ENCODE measurements around the gene ANKRD16. TPM values are rescaled to one million over a fixed set of nuclear protein-coding genes. Genes with fewer than 3 reads are reported as not detected.
"Not testable (repeated sequence)": the region's sequence is repeated elsewhere in the genome, so short reads cannot be mapped to it uniquely, and the experiment has no call there.

The ANKRD16 gene
- total RNA-seq, 8 experiments from 2014 or later: 3.6 to 11.4 (median 6.4) TPM

- WGBS, 10 experiments: 83 to 100% (median 100%) methylated on average over 1 to 9 of the region's 13 CpGs; no CpG with 5 or more reads in 5 of the 10 experiments
- ATAC-seq (replicated peaks in 6 of 8): no peak
Measured at GRCh38 chr10:5917305-5917704, 27.6 kb upstream of the ANKRD16 start.

GRCh38 chr10:5915451-5915850, 25.8 kb upstream of the ANKRD16 start:
- ATAC-seq (replicated peaks in 6 of 8): no peak
- no peak overlapping the region for H3K27ac ChIP-seq
- 72 to 100% (median 98%) methylated on average over 1 to 13 of the region's 14 CpGs; no CpG with 5 or more reads in 3 of the 10 experiments for WGBS, 10 experiments
- H3K4me3 ChIP-seq: no peak overlapping the region
- in situ Hi-C loops (cut with MboI; ENCODE audit: low pct_unique_long_range_greater_than_20kb in 2 of 9, low sequenced_read_pairs in 9 of 9, unreplicated experiment in 9 of 9): no loop called here
- H3K4me1 ChIP-seq (replicated peaks in 1 of 2): no peaks in the 10 kb centered on the region

More at GRCh38 chr10:5917305-5917704, 27.6 kb upstream of the ANKRD16 start:
- Histone ChIP-seq H3K27ac (no peak overlapping the region), H3K4me3 (no peak overlapping the region), H3K4me1 (replicated peaks in 1 of 2) (no peaks in the 10 kb centered on the region)
- in situ Hi-C loops (cut with MboI; ENCODE audit: low pct_unique_long_range_greater_than_20kb in 2 of 9, low sequenced_read_pairs in 9 of 9, unreplicated experiment in 9 of 9): no loop called here

DNA sequence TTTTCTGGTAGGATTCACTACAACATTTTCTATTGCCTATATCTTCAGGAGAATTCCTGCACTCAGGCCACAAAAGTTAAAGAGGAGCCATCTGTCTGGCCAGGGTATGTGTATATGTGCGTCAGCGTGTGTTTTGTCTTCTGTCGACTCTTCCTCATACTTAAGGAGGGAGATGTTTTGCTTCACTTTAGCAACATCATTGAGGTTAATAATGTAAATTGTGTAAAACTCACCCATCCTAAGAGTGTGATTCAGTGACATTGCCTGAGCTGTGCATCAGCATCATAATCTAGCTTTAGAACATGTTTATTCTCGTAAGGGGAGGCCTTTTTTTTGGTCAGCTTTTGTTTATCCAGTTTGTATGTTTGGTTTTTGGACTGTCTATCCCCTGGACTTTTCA, 24.0 kb upstream of the ANKRD16 start:
- H3K27ac ChIP-seq: no peak overlapping the region
- H3K4me3 ChIP-seq: no peak overlapping the region
- 87 to 100% (median 96%) methylated on average over 3 to 4 of the region's 4 CpGs; no CpG with 5 or more reads in 2 of the 10 experiments for WGBS, 10 experiments
- H3K4me1 ChIP-seq (replicated peaks in 1 of 2): no peaks in the 10 kb centered on the region
- no peak for ATAC-seq (replicated peaks in 6 of 8)
- in situ Hi-C loops (cut with MboI; ENCODE audit: low pct_unique_long_range_greater_than_20kb in 2 of 9, low sequenced_read_pairs in 9 of 9, unreplicated experiment in 9 of 9): no loop called here

- in situ Hi-C loops (cut with MboI; ENCODE audit: low pct_unique_long_range_greater_than_20kb in 2 of 9, low sequenced_read_pairs in 9 of 9, unreplicated experiment in 9 of 9): no loop called here
- Histone ChIP-seq H3K27ac (no peak overlapping the region), H3K4me1 (replicated peaks in 1 of 2) (no peaks in the 10 kb centered on the region), H3K4me3 (no peak overlapping the region)
- ATAC-seq (replicated peaks in 6 of 8): no peak
- WGBS, 10 experiments: 93 to 100% (median 100%) methylated on average over 1 to 3 of the region's 4 CpGs; no CpG with 5 or more reads in 5 of the 10 experiments
Measured at GRCh38 chr10:5911670-5912069, 22.0 kb upstream of the ANKRD16 start.

GRCh38 chr10:5910323-5911100, 20.8 kb upstream of the ANKRD16 start:
- Histone ChIP-seq H3K4me3 (no peak overlapping the region), H3K4me1 (replicated peaks in 1 of 2) (no peaks in the 10 kb centered on the region), H3K27ac (no peak overlapping the region)
- ATAC-seq (replicated peaks in 6 of 8): no peak
- in situ Hi-C loops (cut with MboI; ENCODE audit: low pct_unique_long_range_greater_than_20kb in 2 of 9, low sequenced_read_pairs in 9 of 9, unreplicated experiment in 9 of 9): no loop called here
- WGBS, 10 experiments: 69 to 100% (median 93%) methylated on average over 2 to 7 of the region's 18 CpGs; no CpG with 5 or more reads in 2 of the 10 experiments

GRCh38 chr10:5908676-5909075, 19.0 kb upstream of the ANKRD16 start:
- 77 to 100% (median 100%) methylated on average over 1 to 5 of the region's 7 CpGs; no CpG with 5 or more reads in 1 of the 10 experiments for WGBS, 10 experiments
- in situ Hi-C loops (cut with MboI; ENCODE audit: low pct_unique_long_range_greater_than_20kb in 2 of 9, low sequenced_read_pairs in 9 of 9, unreplicated experiment in 9 of 9); ATAC-seq (replicated peaks in 6 of 8); H3K4me3 ChIP-seq; H3K27ac ChIP-seq; H3K4me1 ChIP-seq (replicated peaks in 1 of 2): not testable (repeated sequence)

DNA sequence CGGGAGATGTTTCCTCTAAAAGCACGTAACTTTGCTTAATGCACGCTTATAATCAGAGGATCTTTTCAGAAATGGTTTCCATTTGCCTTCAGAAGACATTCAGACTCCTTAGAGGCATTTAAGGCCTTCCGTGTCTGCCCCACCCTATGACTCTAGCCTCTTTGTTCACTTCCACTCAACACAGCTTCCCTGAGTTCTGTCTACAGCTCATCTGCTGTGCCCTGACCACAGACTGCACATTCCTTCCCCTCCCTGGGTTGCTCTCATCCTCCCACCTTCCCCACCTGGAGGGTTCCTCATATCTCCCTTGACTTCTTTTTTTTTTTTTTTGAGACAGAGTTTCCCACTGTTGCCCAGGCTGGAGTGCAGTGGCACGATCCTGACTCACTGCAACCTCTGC, 17.0 kb upstream of the ANKRD16 start:
- 0 to 100% (median 62%) methylated on average over 1 to 5 of the region's 5 CpGs; no CpG with 5 or more reads in 3 of the 10 experiments for WGBS, 10 experiments
- in situ Hi-C loops (cut with MboI; ENCODE audit: low pct_unique_long_range_greater_than_20kb in 2 of 9, low sequenced_read_pairs in 9 of 9, unreplicated experiment in 9 of 9): no loop called here

GRCh38 chr10:5905854-5906507, 16.3 kb upstream of the ANKRD16 start:
- peak in 1 of 8 experiments; percentile 33 for ATAC-seq (replicated peaks in 6 of 8)
- Histone ChIP-seq H3K4me1 (replicated peaks in 1 of 2) (no peaks in the 10 kb centered on the region), H3K4me3 (no peak overlapping the region), H3K27ac (no peak overlapping the region)
- in situ Hi-C loops (cut with MboI; ENCODE audit: low pct_unique_long_range_greater_than_20kb in 2 of 9, low sequenced_read_pairs in 9 of 9, unreplicated experiment in 9 of 9): no loop called here
- WGBS, 10 experiments: 91 to 100% (median 100%) methylated on average over 1 to 8 of the region's 13 CpGs; no CpG with 5 or more reads in 3 of the 10 experiments

More for the DNA sequence above, 17.0 kb upstream of the ANKRD16 start:
- peak in 2 of 8 experiments; percentile 43 to 45 for ATAC-seq (replicated peaks in 6 of 8)
- no peak overlapping the region for H3K4me3 ChIP-seq
- no peak overlapping the region for H3K27ac ChIP-seq
- no peaks in the 10 kb centered on the region for H3K4me1 ChIP-seq (replicated peaks in 1 of 2)

- ATAC-seq (replicated peaks in 6 of 8): no peak
- WGBS, 10 experiments: 93 to 100% (median 100%) methylated on average over 1 to 3 of the region's 4 CpGs; no CpG with 5 or more reads in 3 of the 10 experiments
- Histone ChIP-seq H3K4me3 (no peak overlapping the region), H3K27ac (no peak overlapping the region), H3K4me1 (replicated peaks in 1 of 2) (no peaks in the 10 kb centered on the region)
- in situ Hi-C loops (cut with MboI; ENCODE audit: low pct_unique_long_range_greater_than_20kb in 2 of 9, low sequenced_read_pairs in 9 of 9, unreplicated experiment in 9 of 9): no loop called here
Measured at GRCh38 chr10:5904227-5904626, 14.5 kb upstream of the ANKRD16 start.

DNA sequence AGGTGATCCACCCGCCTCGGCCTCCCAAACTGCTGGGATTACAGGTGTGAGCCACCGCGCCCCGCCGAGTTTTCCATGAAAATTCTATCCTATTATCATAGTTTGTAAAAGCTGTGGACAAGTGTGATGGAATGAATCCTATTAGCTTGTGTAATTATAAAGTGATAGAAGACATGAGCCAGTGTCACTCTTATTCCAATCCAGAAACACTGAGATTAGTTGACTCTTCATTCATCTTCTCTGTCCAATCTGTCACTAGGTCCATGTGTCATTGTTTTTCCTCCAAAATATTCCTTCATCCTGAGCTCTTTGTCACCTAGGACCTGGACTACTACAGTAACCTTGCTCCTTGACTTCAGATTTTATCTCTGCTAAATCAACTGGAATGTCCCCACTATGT, 13.9 kb upstream of the ANKRD16 start:
- in situ Hi-C loops (cut with MboI; ENCODE audit: low pct_unique_long_range_greater_than_20kb in 2 of 9, low sequenced_read_pairs in 9 of 9, unreplicated experiment in 9 of 9): no loop called here
- Histone ChIP-seq H3K4me3 (no peak overlapping the region), H3K4me1 (replicated peaks in 1 of 2) (no peaks in the 10 kb centered on the region), H3K27ac (no peak overlapping the region)
- ATAC-seq (replicated peaks in 6 of 8): no peak
- 87 to 100% (median 97%) methylated on average over 3 to 6 of the region's 6 CpGs; no CpG with 5 or more reads in 7 of the 10 experiments for WGBS, 10 experiments

- ATAC-seq (replicated peaks in 6 of 8): no peak
- WGBS, 10 experiments: 80 to 100% (median 100%) methylated on average over 1 to 9 of the region's 18 CpGs; no CpG with 5 or more reads in 1 of the 10 experiments
Measured at GRCh38 chr10:5902511-5903274, 13.0 kb upstream of the ANKRD16 start.

DNA sequence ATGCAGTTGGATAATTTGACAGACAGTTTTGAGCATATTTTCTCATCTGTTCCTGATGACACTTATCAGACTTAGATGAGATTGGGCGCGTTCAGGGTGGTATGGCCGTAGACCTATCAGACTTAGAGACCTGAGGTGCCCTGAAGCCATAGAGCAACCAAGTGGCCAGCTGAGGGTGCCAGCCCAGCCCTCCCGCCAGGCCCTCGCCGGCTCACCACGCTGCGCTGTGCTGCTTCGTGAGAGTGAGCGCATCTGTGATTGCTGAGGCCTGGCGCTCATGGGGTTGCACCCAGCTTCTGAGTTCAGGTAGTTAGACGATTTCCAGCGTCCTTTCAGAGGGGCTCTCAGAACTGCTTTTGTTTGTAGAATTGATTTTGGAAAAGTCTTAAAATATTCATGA, 10.6 kb upstream of the ANKRD16 start:
- ATAC-seq (replicated peaks in 6 of 8): no peak
- in situ Hi-C loops (cut with MboI; ENCODE audit: low pct_unique_long_range_greater_than_20kb in 2 of 9, low sequenced_read_pairs in 9 of 9, unreplicated experiment in 9 of 9): no loop called here
- WGBS, 10 experiments: 90 to 100% (median 94%) methylated on average over 2 to 13 of the region's 13 CpGs; no CpG with 5 or more reads in 2 of the 10 experiments

More at GRCh38 chr10:5902511-5903274, 13.0 kb upstream of the ANKRD16 start:
- in situ Hi-C loops (cut with MboI; ENCODE audit: low pct_unique_long_range_greater_than_20kb in 2 of 9, low sequenced_read_pairs in 9 of 9, unreplicated experiment in 9 of 9): no loop called here
- Histone ChIP-seq H3K27ac (no peak overlapping the region), H3K4me3 (no peak overlapping the region), H3K4me1 (replicated peaks in 1 of 2) (no peaks in the 10 kb centered on the region)

GRCh38 chr10:5898163-5898562, 8.5 kb upstream of the ANKRD16 start:
- Histone ChIP-seq H3K4me1 (replicated peaks in 1 of 2) (no peaks in the 10 kb centered on the region), H3K4me3 (no peak overlapping the region), H3K27ac (no peak overlapping the region)
- 89 to 100% (median 100%) methylated on average over 1 to 5 of the region's 7 CpGs; no CpG with 5 or more reads in 3 of the 10 experiments for WGBS, 10 experiments
- in situ Hi-C loops (cut with MboI; ENCODE audit: low pct_unique_long_range_greater_than_20kb in 2 of 9, low sequenced_read_pairs in 9 of 9, unreplicated experiment in 9 of 9): no loop called here
- ATAC-seq (replicated peaks in 6 of 8): no peak

More for the DNA sequence above, 10.6 kb upstream of the ANKRD16 start:
- no peak overlapping the region for H3K4me3 ChIP-seq
- no peaks in the 10 kb centered on the region for H3K4me1 ChIP-seq (replicated peaks in 1 of 2)
- H3K27ac ChIP-seq: no peak overlapping the region

Data from motor neuron (in vitro differentiated cells).